ENCODE results near the gene ASPDH. TPM values are rescaled to one million over a fixed set of nuclear protein-coding genes. Genes with fewer than 3 reads are reported as not detected.

ASPDH gene
- polyA plus RNA-seq, 1 donor (not counting 4 experiments of a cell fraction or from before 2014, with no cell fraction given) = not detected

- Histone ChIP-seq H2AFZ (ENCODE audit: control insufficient read depth, low read length) (no peak overlapping the region), H3K79me2 (ENCODE audit: control insufficient read depth, insufficient read depth, low read length) (no peaks in the 10 kb centered on the region), H3K36me3 (ENCODE audit: control insufficient read depth in 2 of 2, extremely low read depth in 1 of 2, insufficient read depth in 2 of 2, low read length in 2 of 2) (no peaks in the 10 kb centered on the region), H3K4me3 (ENCODE audit: control insufficient read depth in 2 of 3, extremely low read depth in 1 of 3, insufficient read depth in 2 of 3, low read depth in 1 of 3, low read length in 3 of 3) (no peak overlapping the region), H3K27ac (ENCODE audit: control insufficient read depth, insufficient read depth, low read length) (no peak overlapping the region), H4K20me1 (ENCODE audit: control insufficient read depth, extremely low read depth, insufficient read depth, low read length) (no peaks in the 10 kb centered on the region), H3K9me3 (ENCODE audit: control insufficient read depth, low read depth, low read length) (no peaks in the 10 kb centered on the region), H3K4me2 (ENCODE audit: control insufficient read depth, extremely low read depth, insufficient read depth, low read depth, low read length) (no peak overlapping the region), H3K27me3 (ENCODE audit: control insufficient read depth, extremely low read depth, insufficient read depth, low read length) (peaks cover 48% of the 10 kb centered on the region), H3K9ac (ENCODE audit: control insufficient read depth, extremely low read depth, insufficient read depth, low read length) (no peak overlapping the region), H3K4me1 (ENCODE audit: control insufficient read depth, extremely low read depth, insufficient read depth, low read length) (no peaks in the 10 kb centered on the region), H3K9me1 (ENCODE audit: control insufficient read depth, extremely low read depth, insufficient read depth, low read length) (no peaks in the 10 kb centered on the region)
- FAIRE-seq = no peak
- dilution Hi-C loops (cut with MboI; ENCODE audit: extremely low pct_ligation_motif_present, low sequenced_read_pairs) = no loop called here
- TF ChIP-seq CTCF (optimal IDR thresholded peaks at IDR 0.05 in 1 of 3, IDR thresholded peaks at IDR 0.05 in 1 of 3, conservative IDR thresholded peaks at IDR 0.05 in 1 of 3; ENCODE audit: extremely low read depth in 1 of 3, insufficient read depth in 2 of 3, low read length in 3 of 3) (no peak), EZH2 (IDR thresholded peaks at IDR 0.05; ENCODE audit: low read length) (no peak)
- no peak for DNase-seq (ENCODE audit: low read depth, low spot score)
Measured at GRCh38 chr19:50551034-50551714, 37.5 kb upstream of the ASPDH start.

GRCh38 chr19:50550594-50550966 is 36.9 kb upstream of the ASPDH start:
- H4K20me1 ChIP-seq (ENCODE audit: control insufficient read depth, extremely low read depth, insufficient read depth, low read length) = no peaks in the 10 kb centered on the region
- DNase-seq (ENCODE audit: low read depth, low spot score) (no peak), FAIRE-seq (no peak)
- H3K27ac ChIP-seq (ENCODE audit: control insufficient read depth, insufficient read depth, low read length) = no peak overlapping the region
- H3K4me2 ChIP-seq (ENCODE audit: control insufficient read depth, extremely low read depth, insufficient read depth, low read depth, low read length) = no peak overlapping the region
- TF ChIP-seq EZH2 (IDR thresholded peaks at IDR 0.05; ENCODE audit: low read length) = no peak
- no peak for TF ChIP-seq CTCF (optimal IDR thresholded peaks at IDR 0.05 in 1 of 3, IDR thresholded peaks at IDR 0.05 in 1 of 3, conservative IDR thresholded peaks at IDR 0.05 in 1 of 3; ENCODE audit: extremely low read depth in 1 of 3, insufficient read depth in 2 of 3, low read length in 3 of 3)
- dilution Hi-C loops (cut with MboI; ENCODE audit: extremely low pct_ligation_motif_present, low sequenced_read_pairs) = no loop called here
- H2AFZ ChIP-seq (ENCODE audit: control insufficient read depth, low read length) = no peak overlapping the region
- no peak overlapping the region for H3K4me3 ChIP-seq (ENCODE audit: control insufficient read depth in 2 of 3, extremely low read depth in 1 of 3, insufficient read depth in 2 of 3, low read depth in 1 of 3, low read length in 3 of 3)
- H3K9me1 ChIP-seq (ENCODE audit: control insufficient read depth, extremely low read depth, insufficient read depth, low read length) = no peaks in the 10 kb centered on the region
- no peaks in the 10 kb centered on the region for H3K36me3 ChIP-seq (ENCODE audit: control insufficient read depth in 2 of 2, extremely low read depth in 1 of 2, insufficient read depth in 2 of 2, low read length in 2 of 2)
- H3K4me1 ChIP-seq (ENCODE audit: control insufficient read depth, extremely low read depth, insufficient read depth, low read length) = no peaks in the 10 kb centered on the region
- no peaks in the 10 kb centered on the region for H3K79me2 ChIP-seq (ENCODE audit: control insufficient read depth, insufficient read depth, low read length)
- H3K9ac ChIP-seq (ENCODE audit: control insufficient read depth, extremely low read depth, insufficient read depth, low read length) = no peak overlapping the region
- H3K9me3 ChIP-seq (ENCODE audit: control insufficient read depth, low read depth, low read length) = no peaks in the 10 kb centered on the region
- peaks cover 44% of the 10 kb centered on the region for H3K27me3 ChIP-seq (ENCODE audit: control insufficient read depth, extremely low read depth, insufficient read depth, low read length)

All from keratinocyte (primary cell).